Esophagus muscularis mucosa (tissue), 4 donors: ENCODE data around the gene SNAPC1.

Experiments used
- CTCF ChIP-seq, 3 experiments: fragments of 200-600 bp in 2 of 3; fragments of 450-650 bp in 1 of 3; sonication (generic) in 2 of 3; IDR thresholded peaks; one replicate each; pipeline ENCODE4 v1.5.1; 2017 to 2019; ENCODE audit warnings: antibody characterized with exemption in 3 of 3, mild to moderate bottlenecking in 2 of 3, moderate library complexity in 1 of 3
- EP300 ChIP-seq: sonication (generic); formaldehyde crosslinking; IDR thresholded peaks from one replicate; pipeline ENCODE4 v1.6.1; 2017; ENCODE audit warnings: antibody characterized with exemption
- POLR2A ChIP-seq: fragments of 450-650 bp; IDR thresholded peaks from one replicate; pipeline ENCODE4 v1.6.1; 2017; ENCODE audit warnings: antibody characterized with exemption, moderate library complexity, mild to moderate bottlenecking, low read depth
- POLR2AphosphoS5 ChIP-seq, 2 donors: sonication (generic); formaldehyde crosslinking; IDR thresholded peaks; one replicate each; pipeline ENCODE4 v1.6.1; 2017; ENCODE audit warnings: antibody characterized with exemption in 2 of 2

GRCh38 chr14:61742371-61742770, 19.8 kb upstream of the SNAPC1 start:
- TF ChIP-seq CTCF (IDR thresholded peaks at IDR 0.05) (no peak), POLR2AphosphoS5 (IDR thresholded peaks at IDR 0.05) (no peak), POLR2A (no peak), EP300 (no peak)
